K562 (cell line): ENCODE measurements around the gene ZNF239. TPM values are rescaled to one million over a fixed set of nuclear protein-coding genes. Genes with fewer than 3 reads are reported as not detected.

Experiments used
- CBX1 ChIP-seq: sonication (generic); IDR thresholded peaks from 2 replicates; pipeline ENCODE4 v1.6.1; 2016; ENCODE audit warnings: antibody characterized with exemption, low read depth, mild to moderate bottlenecking
- CXXC5 ChIP-seq: fragments of 250-450 bp; sonication (Bioruptor Pico); IDR thresholded peaks from 2 replicates; pipeline ENCODE4 v1.8.0; 2022; ENCODE audit warnings: inconsistent platforms, mild to moderate bottlenecking, moderate library complexity
- FIP1L1 ChIP-seq: fragments of 200-400 bp; formaldehyde crosslinking; IDR thresholded peaks from 2 replicates; pipeline ENCODE4 v1.6.1; 2018; ENCODE audit warnings: mild to moderate bottlenecking, low read depth, low read length; ENCODE audit not compliant: poor library complexity, severe bottlenecking
- HDAC1 ChIP-seq, 2 experiments: fragments of 450-650 bp; IDR thresholded peaks; 2 replicates each; pipeline ENCODE4 v1.6.1; 2016 to 2017; ENCODE audit warnings: inconsistent platforms in 1 of 2, mild to moderate bottlenecking in 1 of 2, moderate library complexity in 1 of 2
- KLF6 ChIP-seq: fragments of 250-450 bp; sonication (Bioruptor Pico); IDR thresholded peaks from 2 replicates; pipeline ENCODE4 v1.4.0; 2020; ENCODE audit warnings: mild to moderate bottlenecking, moderate library complexity, borderline replicate concordance
- L3MBTL2 ChIP-seq: fragments of 450-650 bp; IDR thresholded peaks from 2 replicates; pipeline ENCODE4 v1.6.1; 2016; ENCODE audit warnings: mild to moderate bottlenecking, moderate library complexity
- MBD2 ChIP-seq: sonication (generic); IDR thresholded peaks from 2 replicates; pipeline ENCODE4 v1.6.1; 2016; ENCODE audit warnings: low read depth, borderline replicate concordance
- NR2F6 ChIP-seq: fragments of 450-650 bp; formaldehyde crosslinking; IDR thresholded peaks from 2 replicates; pipeline ENCODE4 v1.4.0; 2020; ENCODE audit warnings: mild to moderate bottlenecking
- TFE3 ChIP-seq: fragments of 450-650 bp; formaldehyde crosslinking; IDR thresholded peaks from 2 replicates; pipeline ENCODE4 v1.4.0; 2020; ENCODE audit warnings: mild to moderate bottlenecking, mixed read lengths
- ZBTB5 ChIP-seq: fragments of 450-650 bp; IDR thresholded peaks from 2 replicates; pipeline ENCODE4 v1.6.1; 2017; ENCODE audit warnings: antibody characterized with exemption
- ZBTB9 ChIP-seq: fragments of 450-650 bp; formaldehyde crosslinking; IDR thresholded peaks from 2 replicates; pipeline ENCODE4 v1.4.0; 2020; ENCODE audit warnings: mild to moderate bottlenecking, moderate library complexity
- ZNF282 ChIP-seq: sonication (generic); formaldehyde crosslinking; IDR thresholded peaks from 2 replicates; pipeline ENCODE4 v1.8.1; 2023; ENCODE audit warnings: missing genetic modification reagents
- ZNF518B ChIP-seq: fragments of 250-450 bp; sonication (Bioruptor Pico); IDR thresholded peaks from 2 replicates; pipeline ENCODE4 v1.5.0; 2021; ENCODE audit warnings: mild to moderate bottlenecking, moderate library complexity
- polyA plus RNA-seq, 8 experiments: library from polyadenylated mRNA; depleted of rRNA in 4 of 8; stranded (reverse) in 5 of 8; unstranded in 3 of 8; fragments of >200 nt; fragmentation: Nextera tagmentation in 2 of 8; fragmentation: Illumina TruSeq in 1 of 8; extraction: Ambion mirVana in 2 of 8; extraction: Trizol in 1 of 8; gene quantifications; 2 replicates each; pipeline versions ENCODE4 v1.2.1 to v1.2.3, GENCODE V29; 2011 to 2014; ENCODE audit warnings: inconsistent platforms in 1 of 8, missing spikeins in 1 of 8
- total RNA-seq, 7 experiments: library from RNA; depleted of rRNA in 6 of 7; stranded (reverse); fragments of >200 nt in 6 of 7; fragmentation: Illumina TruSeq in 2 of 7; extraction: Trizol in 2 of 7; gene quantifications; 2 replicates each; pipeline versions ENCODE4 v1.2.1 to v1.2.3, GENCODE V29; 2011 to 2021; ENCODE audit warnings: low replicate concordance in 1 of 7

The ZNF239 gene
- total and polyA plus RNA-seq, 9 of the 15 experiments (the other 6 are each of a cell fraction or from before 2014, with no cell fraction given), result 13.7 to 26.7 (median 23.4) TPM

GRCh38 chr10:43574001-43574892 is at the start of gene ZNF239 (continued):
- TF ChIP-seq ZNF518B (no peak), CBX1 (peak; percentile 89; the same call in 1 of the 2 replicates), HDAC1 (IDR thresholded peaks at IDR 0.05) (peak; percentile 32 to 99; a peak in 2 of 4 replicates), CXXC5 (peak; percentile 99), NR2F6 (no peak), ZNF282 (CRISPR knock-in tag) (peak; percentile 74; the same call in 1 of the 2 replicates), FIP1L1 (peak; percentile 85), L3MBTL2 (peak; percentile 99), KLF6 (CRISPR knock-in tag) (0 out of 2 replicates have a peak, but pooled peaks have one; percentile 58), MBD2 (peak; percentile 75; the same call in 1 of the 2 replicates), ZBTB9 (no peak; the same call in 1 of the 2 replicates), TFE3 (CRISPR knock-in tag) (no peak), ZBTB5 (no peak)
